H1 (cell line): Measurements from ENCODE around the gene LRRN1. TPM values are rescaled to one million over a fixed set of nuclear protein-coding genes. Genes with fewer than 3 reads are reported as not detected.

ENCODE experiments used
- CTCF ChIA-PET: fragments of 300-600 bp; sonication (Branson Sonifier 250); formaldehyde crosslinking; loops from one replicate; lab custom pipeline; 2021; ENCODE audit not compliant: partially characterized antibody; lab: Charles Lee
- POLR2A ChIA-PET: fragments of 300-600 bp; sonication (Branson Sonifier 250); formaldehyde crosslinking; loops from one replicate; lab custom pipeline; 2021; ENCODE audit warnings: inconsistent platforms; ENCODE audit not compliant: partially characterized antibody; lab: Charles Lee
- DNase-seq, 2 experiments: peaks; one replicate each; pipeline versions ENCODE4 v3.0.0 to v3.0.0-alpha.2; 2010 to 2022; ENCODE audit warnings: low spot score in 2 of 2, low read depth in 1 of 2, mixed read lengths in 1 of 2
- FAIRE-seq: peaks from 2 replicates; lab custom pipeline; 2011; peaks lifted over from hg19 to GRCh38; lab: Jason Lieb, UNC
- H2AFZ ChIP-seq: 2 replicates; pipeline ENCODE4 v1.8.1; 2012; ENCODE audit warnings: low read length, inconsistent platforms
- H2AK5ac ChIP-seq: 2 replicates; pipeline ENCODE4 v1.6.1; 2013; ENCODE audit warnings: low read depth, low read length
- H2BK120ac ChIP-seq: replicated peaks from 2 replicates; pipeline ENCODE3; 2013; ENCODE audit warnings: low read depth, low read length, inconsistent platforms
- H2BK12ac ChIP-seq: 2 replicates; pipeline ENCODE4 v1.6.1; 2013; ENCODE audit warnings: low read depth, low read length
- H2BK15ac ChIP-seq: 2 replicates; pipeline ENCODE4 v1.6.1; 2013; ENCODE audit warnings: low read length
- H2BK20ac ChIP-seq: 2 replicates; pipeline ENCODE4 v1.6.1; 2013; ENCODE audit warnings: low read length
- H2BK5ac ChIP-seq: 2 replicates; pipeline ENCODE4 v1.6.1; 2013; ENCODE audit warnings: low read depth, low read length
- H3K14ac ChIP-seq: 2 replicates; pipeline ENCODE4 v1.6.1; 2013; ENCODE audit warnings: inconsistent platforms; ENCODE audit not compliant: insufficient read length
- H3K18ac ChIP-seq: 2 replicates; pipeline ENCODE4 v1.6.1; 2013; ENCODE audit warnings: low read length; ENCODE audit errors: extremely low read depth
- H3K23ac ChIP-seq: 2 replicates; pipeline ENCODE4 v1.6.1; 2013; ENCODE audit warnings: inconsistent platforms; ENCODE audit not compliant: insufficient read length
- H3K23me2 ChIP-seq: 2 replicates; pipeline ENCODE4 v1.6.1; 2013; ENCODE audit warnings: low read depth, low read length
- H3K27ac ChIP-seq: 2 replicates; pipeline ENCODE4 v1.6.1; 2011; ENCODE audit warnings: low read depth, low read length, inconsistent platforms
- H3K27me3 ChIP-seq, 4 experiments: replicated peaks in 1 of 4; 1 replicate in 1 of 4; 2 replicates in 3 of 4; pipeline versions ENCODE4 v1.6.1 to v1.8.1; 2011 to 2013; ENCODE audit warnings: low read length in 3 of 4, mild to moderate bottlenecking in 3 of 4, inconsistent platforms in 2 of 4, mixed read lengths in 2 of 4, moderate library complexity in 1 of 4; ENCODE audit not compliant: control insufficient read depth in 3 of 4, insufficient read depth in 3 of 4; ENCODE audit errors: extremely low read depth in 1 of 4
- H3K36me3 ChIP-seq, 4 experiments: 2 replicates each; pipeline versions ENCODE4 v1.6.1 to v1.8.1; 2011 to 2013; ENCODE audit warnings: mild to moderate bottlenecking in 4 of 4, low read length in 3 of 4, moderate library complexity in 2 of 4, control low read depth in 1 of 4, inconsistent platforms in 1 of 4; ENCODE audit not compliant: insufficient read depth in 4 of 4, control insufficient read depth in 2 of 4
- H3K4ac ChIP-seq: replicated peaks from 2 replicates; pipeline ENCODE3; 2013; ENCODE audit warnings: low read length, low read depth, mixed read lengths, inconsistent platforms; ENCODE audit not compliant: insufficient read length
- H3K4me1 ChIP-seq, 4 experiments: replicated peaks in 1 of 4; 1 replicate in 1 of 4; 2 replicates in 3 of 4; pipeline versions ENCODE4 v1.6.1 to v1.8.1; 2011 to 2013; ENCODE audit warnings: low read length in 3 of 4, inconsistent platforms in 2 of 4, mixed read lengths in 1 of 4; ENCODE audit not compliant: insufficient read depth in 4 of 4, control insufficient read depth in 3 of 4
- H3K4me2 ChIP-seq, 2 experiments: 2 replicates each; pipeline versions ENCODE4 v1.6.1 to v1.8.1; 2011 to 2013; ENCODE audit warnings: low read depth in 2 of 2, low read length in 2 of 2, control low read depth in 1 of 2, inconsistent platforms in 1 of 2, mild to moderate bottlenecking in 1 of 2; ENCODE audit not compliant: insufficient read depth in 1 of 2
- H3K4me3 ChIP-seq, 4 experiments: fragments of 200-600, 300-600 bp in 1 of 4; sonication (generic), shearing (Covaris generic), sonication (Bioruptor Twin) in 1 of 4; 2 replicates each; pipeline versions ENCODE4 v1.5.1 to v1.8.1; 2011 to 2016; ENCODE audit warnings: low read length in 4 of 4, low read depth in 3 of 4, control low read depth in 2 of 4, inconsistent platforms in 2 of 4, mild to moderate bottlenecking in 2 of 4, mixed read lengths in 1 of 4, moderate library complexity in 1 of 4; ENCODE audit not compliant: insufficient read depth in 2 of 4; ENCODE audit errors: extremely low read depth in 1 of 4
- H3K56ac ChIP-seq: replicated peaks from 2 replicates; pipeline ENCODE3; 2013; ENCODE audit warnings: low read depth, mild to moderate bottlenecking, mixed read lengths, low read length, inconsistent platforms; ENCODE audit not compliant: insufficient read length
- H3K79me1 ChIP-seq: 2 replicates; pipeline ENCODE4 v1.6.1; 2013; ENCODE audit warnings: low read depth, low read length, control low read depth
- H3K79me2 ChIP-seq, 2 experiments: 2 replicates each; pipeline versions ENCODE4 v1.6.1 to v1.8.1; 2012 to 2013; ENCODE audit warnings: low read length in 2 of 2, mild to moderate bottlenecking in 2 of 2, inconsistent platforms in 1 of 2; ENCODE audit not compliant: insufficient read depth in 2 of 2, control insufficient read depth in 1 of 2
- H3K9ac ChIP-seq, 4 experiments: replicated peaks in 1 of 4; 1 replicate in 1 of 4; 2 replicates in 3 of 4; pipeline versions ENCODE4 v1.6.1 to v1.8.1; 2011 to 2013; ENCODE audit warnings: low read depth in 3 of 4, low read length in 3 of 4, control low read depth in 2 of 4, mild to moderate bottlenecking in 2 of 4, moderate library complexity in 2 of 4, inconsistent platforms in 1 of 4; ENCODE audit errors: extremely low read depth in 1 of 4
- H3K9me3 ChIP-seq, 2 experiments: 2 replicates each; pipeline versions ENCODE4 v1.6.1 to v1.8.1; 2012 to 2013; ENCODE audit warnings: mild to moderate bottlenecking in 2 of 2, moderate library complexity in 2 of 2, control low read depth in 1 of 2, inconsistent platforms in 1 of 2, low read depth in 1 of 2, low read length in 1 of 2, mixed read lengths in 1 of 2; ENCODE audit not compliant: insufficient read depth in 2 of 2
- H4K20me1 ChIP-seq, 2 experiments: replicated peaks in 1 of 2; 2 replicates each; pipeline versions ENCODE3 to v1.8.1; 2011 to 2013; ENCODE audit warnings: inconsistent platforms in 2 of 2, low read length in 2 of 2, mild to moderate bottlenecking in 1 of 2; ENCODE audit not compliant: insufficient read depth in 2 of 2, control insufficient read depth in 1 of 2
- H4K5ac ChIP-seq: 2 replicates; pipeline ENCODE4 v1.6.1; 2013; ENCODE audit warnings: low read length, low read depth, mixed read lengths, inconsistent platforms; ENCODE audit not compliant: insufficient read length
- H4K8ac ChIP-seq: 2 replicates; pipeline ENCODE4 v1.8.0; 2013; ENCODE audit warnings: mild to moderate bottlenecking, moderate library complexity, low read length, inconsistent platforms; ENCODE audit not compliant: insufficient read depth; ENCODE audit errors: extremely low read depth
- H4K91ac ChIP-seq: replicated peaks from 2 replicates; pipeline ENCODE3; 2013; ENCODE audit warnings: low read length, mixed read lengths, inconsistent platforms; ENCODE audit not compliant: insufficient read length
- KDM4A ChIP-seq: IDR thresholded peaks from one replicate; pipeline ENCODE4 v1.7.1; 2012; ENCODE audit warnings: low read depth, mild to moderate bottlenecking, moderate library complexity, low read length, inconsistent platforms; ENCODE audit not compliant: severe bottlenecking
- SAP30 ChIP-seq: fragments of 300-600 bp; sonication (generic); IDR thresholded peaks from 2 replicates; pipeline ENCODE4 v1.7.1; 2012; ENCODE audit warnings: low read length, moderate library complexity, mild to moderate bottlenecking, inconsistent platforms; ENCODE audit not compliant: insufficient read depth, insufficient replicate concordance
- SP2 ChIP-seq: IDR thresholded peaks from 2 replicates; pipeline ENCODE4 v1.6.1; 2012; ENCODE audit warnings: mild to moderate bottlenecking, low read length, inconsistent platforms
- SP4 ChIP-seq: IDR thresholded peaks from 2 replicates; pipeline ENCODE4 v1.6.1; 2012; ENCODE audit warnings: low read length, inconsistent platforms
- TBP ChIP-seq: IDR thresholded peaks from 2 replicates; pipeline ENCODE4 v1.6.1; 2011; ENCODE audit warnings: low read depth, low read length, improper control_type of control experiment
- WGBS, 2 experiments: shearing (Covaris generic) in 1 of 2; methylation state at CpG; one replicate each; pipeline versions ENCODE4 v1.1.6 to v1.1.7; 2013 to 2015; ENCODE audit warnings: low lambda C conversion rate in 2 of 2, mixed read lengths in 2 of 2, inconsistent platforms in 1 of 2, low coverage in 1 of 2, missing lambda C conversion rate in 1 of 2; ENCODE audit not compliant: insufficient replicate concordance in 2 of 2, insufficient coverage in 1 of 2, insufficient read length in 1 of 2; ENCODE audit errors: extremely low coverage in 1 of 2, missing lambda C conversion rate in 1 of 2; 5-methylcytosine and 5-hydroxymethylcytosine counted together
- polyA plus RNA-seq, 7 experiments: library from polyadenylated mRNA; depleted of rRNA in 3 of 7; stranded (reverse) in 5 of 7; unstranded in 2 of 7; fragments of >200 nt in 5 of 7; fragments of 200-250 nt in 2 of 7; gene quantifications; 1 replicate in 5 of 7; 2 replicates in 1 of 7; 4 replicates in 1 of 7; pipeline versions ENCODE4 v1.2.1 to v1.2.3, GENCODE V29; 2011 to 2013; ENCODE audit warnings: missing spikeins in 2 of 7, mixed read lengths in 2 of 7
- total RNA-seq: library from RNA; stranded (reverse); fragmentation: NEBNext Ultra II Directional; extraction: Animal tissue kit (Norgen Biotek cat#: 25700); gene quantifications from 2 replicates; pipeline ENCODE4 v1.2.1, GENCODE V29; 2021

LRRN1 gene
- total and polyA plus RNA-seq, 2 of the 8 experiments (the other 6 are each of a cell fraction or from before 2014, with no cell fraction given): 159 to 199 TPM

- H3K79me2 ChIP-seq: no peaks in the 10 kb centered on the region
- H3K23me2 ChIP-seq: no peaks in the 10 kb centered on the region
- H3K9ac ChIP-seq: no peak overlapping the region
- H2AK5ac ChIP-seq: no peak overlapping the region
- no peak overlapping the region for H2AFZ ChIP-seq
- no peaks in the 10 kb centered on the region for H4K20me1 ChIP-seq
- no peak overlapping the region for H4K8ac ChIP-seq
- H3K4me2 ChIP-seq: no peak overlapping the region
- no peak overlapping the region for H2BK15ac ChIP-seq
- no peak overlapping the region for H2BK12ac ChIP-seq
- ChIA-PET CTCF (interaction anchor here (1.1 kb wide), 1 partner anchor 12 kb away, joined by 3 read pairs; no protein-coding TSS in a partner anchor), POLR2A (interaction anchor here (0.9 kb wide), 1 partner anchor 28 kb away, joined by 5 read pairs; the partner anchor contains the start of gene LRRN1)
- DNase-seq: no peak
- no peak overlapping the region for H3K18ac ChIP-seq
- H3K9me3 ChIP-seq: peaks cover 7% of the 10 kb centered on the region in 2 experiments; a peak in 2 of 4 replicates
- no peak overlapping the region for H4K91ac ChIP-seq
- H3K23ac ChIP-seq: no peak overlapping the region
- H2BK5ac ChIP-seq: no peak overlapping the region
- no peaks in the 10 kb centered on the region for H3K4me1 ChIP-seq
- no peak for FAIRE-seq
- H3K4me3 ChIP-seq: no peak overlapping the region
- H4K5ac ChIP-seq: no peak overlapping the region
- no peak overlapping the region for H3K27ac ChIP-seq
- no peak overlapping the region for H2BK120ac ChIP-seq
- H3K4ac ChIP-seq: no peak overlapping the region
- 90% methylated on average over 3 of the region's 3 CpGs; no CpG with 5 or more reads in 1 of the 2 experiments for WGBS, 2 experiments
- H3K36me3 ChIP-seq: no peaks in the 10 kb centered on the region
- no peaks in the 10 kb centered on the region for H3K27me3 ChIP-seq
- H3K79me1 ChIP-seq: no peaks in the 10 kb centered on the region
- H3K14ac ChIP-seq: no peak overlapping the region
- TF ChIP-seq SAP30: no peak
- TF ChIP-seq SP4: no peak
- no peak for TF ChIP-seq SP2
- TF ChIP-seq KDM4A: no peak
- TF ChIP-seq TBP: no peak
- no peak overlapping the region for H3K56ac ChIP-seq
- no peak overlapping the region for H2BK20ac ChIP-seq
Measured at GRCh38 chr3:3771094-3771493, 28.1 kb upstream of the LRRN1 start.
